Stimulated activated effector memory CD8-positive, alpha-beta T cell treated with anti-CD3 and anti-CD28 coated beads, Interleukin-12 subunit alpha, Interleukin-12 subunit beta, amount 100 ng/mL, for 72 hours (primary cell): ENCODE results near the gene ARID1A.
A peak's percentile ranks its signal among the peaks of the same experiment; 100 is the strongest.

Experiments
- ATAC-seq: fragments of 150-1000 bp; cut with Tn5 transposase; 2 replicates; pipeline ENCODE4 v1.10.0; 2021
- DNase-seq, 2 donors: peaks; one replicate each; pipeline ENCODE4 v3.0.0; 2021 to 2022; ENCODE audit warnings: low spot score in 2 of 2
- H3K27ac Mint-ChIP-seq: one replicate; pipeline ENCODE4 v1.8.0; 2022; ENCODE audit warnings: mild to moderate bottlenecking, mixed read lengths
- H3K36me3 Mint-ChIP-seq: one replicate; pipeline ENCODE4 v1.8.0; 2022; ENCODE audit warnings: mild to moderate bottlenecking, mixed read lengths
- H3K4me1 Mint-ChIP-seq: one replicate; pipeline ENCODE4 v1.8.0; 2022; ENCODE audit warnings: mixed read lengths
- H3K4me3 Mint-ChIP-seq: one replicate; pipeline ENCODE4 v1.8.0; 2022; ENCODE audit warnings: mild to moderate bottlenecking, mixed read lengths
- H3K9me3 Mint-ChIP-seq: one replicate; pipeline ENCODE4 v1.8.0; 2022; ENCODE audit warnings: mixed read lengths

ARID1A gene

GRCh38 chr1:26826261-26827105 is 130.7 kb downstream of the ARID1A start, which contains the start of gene ZDHHC18:
TSS of gene ZDHHC18 (plus strand) at chr1:26826688. CDS start at chr1:26826805, 117 bp downstream.
- H3K4me1 Mint-ChIP-seq, result peaks cover 49% of the 10 kb centered on the region
- peak within 1 kb of the TSS; percentile 96 for H3K27ac Mint-ChIP-seq
- DNase-seq (peak; percentile 79 to 85), ATAC-seq (peak; percentile 89)
- peaks cover 42% of the 10 kb centered on the region for H3K36me3 Mint-ChIP-seq
- no peaks in the 10 kb centered on the region for H3K9me3 Mint-ChIP-seq
- H3K4me3 Mint-ChIP-seq, result peak within 1 kb of the TSS; percentile 93

GRCh38 chr1:26827106-26827604 is 131.3 kb downstream of the ARID1A start:
- H3K27ac Mint-ChIP-seq, result peak overlapping the region; percentile 96
- H3K4me3 Mint-ChIP-seq, result peak overlapping the region; percentile 93
- no peak for ATAC-seq

GRCh38 chr1:26827663-26828062 is 131.8 kb downstream of the ARID1A start:
- Mint-ChIP-seq H3K36me3 (peaks cover 44% of the 10 kb centered on the region), H3K9me3 (no peaks in the 10 kb centered on the region), H3K27ac (peak overlapping the region; percentile 96), H3K4me3 (peak overlapping the region; percentile 93), H3K4me1 (peaks cover 61% of the 10 kb centered on the region)
- DNase-seq, result no peak
- no peak for ATAC-seq

More at GRCh38 chr1:26827106-26827604, 131.3 kb downstream of the ARID1A start:
- Mint-ChIP-seq H3K9me3 (no peaks in the 10 kb centered on the region), H3K36me3 (peaks cover 39% of the 10 kb centered on the region), H3K4me1 (peaks cover 56% of the 10 kb centered on the region)
- DNase-seq, result no peak

GRCh38 chr1:26828411-26828991 is 132.7 kb downstream of the ARID1A start:
- H3K4me1 Mint-ChIP-seq, result peaks cover 69% of the 10 kb centered on the region
- peaks cover 52% of the 10 kb centered on the region for H3K36me3 Mint-ChIP-seq
- peak overlapping the region; percentile 93 for H3K4me3 Mint-ChIP-seq
- ATAC-seq (no peak), DNase-seq (no peak)
- no peaks in the 10 kb centered on the region for H3K9me3 Mint-ChIP-seq
- H3K27ac Mint-ChIP-seq, result peak overlapping the region; percentile 96

- H3K27ac Mint-ChIP-seq, result peak overlapping the region; percentile 96
- H3K36me3 Mint-ChIP-seq, result peaks cover 60% of the 10 kb centered on the region
- peaks cover 78% of the 10 kb centered on the region for H3K4me1 Mint-ChIP-seq
- H3K4me3 Mint-ChIP-seq, result peak overlapping the region; percentile 93
- H3K9me3 Mint-ChIP-seq, result no peaks in the 10 kb centered on the region
- DNase-seq, result no peak
- ATAC-seq, result no peak
These were observed 133.5 kb downstream of the ARID1A start for GRCh38 chr1:26829184-26829911.

GRCh38 chr1:26831059-26831458 is 135.2 kb downstream of the ARID1A start:
- H3K36me3 Mint-ChIP-seq, result peaks cover 76% of the 10 kb centered on the region

More at GRCh38 chr1:26831059-26831458, 135.2 kb downstream of the ARID1A start:
- no peaks in the 10 kb centered on the region for H3K9me3 Mint-ChIP-seq
- peak overlapping the region; percentile 93 for H3K4me3 Mint-ChIP-seq
- ATAC-seq (no peak), DNase-seq (no peak)
- H3K4me1 Mint-ChIP-seq, result peaks cover 76% of the 10 kb centered on the region
- H3K27ac Mint-ChIP-seq, result peak overlapping the region; percentile 96
